CD4-positive, alpha-beta T cell treated with Interleukin-2 at 100 ng/mL for 4 hours (primary cell): ENCODE results near the gene RFWD3.
A peak's percentile ranks its signal among the peaks of the same experiment; 100 is the strongest.

Experiments used
- DNase-seq: peaks from one replicate; pipeline ENCODE4 v3.0.0-alpha.2; 2020; ENCODE audit warnings: low spot score

RFWD3 gene

GRCh38 chr16:74578838-74579237, 87.8 kb downstream of the RFWD3 start:
- no peak for DNase-seq

- no peak for DNase-seq
These were observed 88.2 kb downstream of the RFWD3 start for GRCh38 chr16:74578433-74578832.

- DNase-seq, result peak; percentile 34
These were observed 88.8 kb downstream of the RFWD3 start for GRCh38 chr16:74577882-74578366.

GRCh38 chr16:74575807-74576643, 90.7 kb downstream of the RFWD3 start:
- no peak for DNase-seq

- DNase-seq, result no peak
These were observed 91.4 kb downstream of the RFWD3 start for GRCh38 chr16:74575175-74575806.

- no peak for DNase-seq
These were observed 92.5 kb downstream of the RFWD3 start for GRCh38 chr16:74574146-74574545.

- DNase-seq, result no peak
These were observed 93.1 kb downstream of the RFWD3 start for GRCh38 chr16:74573622-74574021.
